DOHH2 (cell line): ENCODE data around the gene STRA6.

Experiments used
- H3F3A ChIP-seq: fragments of 200-600 bp; sonication (generic), shearing (Covaris generic); 2 replicates; pipeline ENCODE4 v1.6.0; 2016; ENCODE audit warnings: antibody characterized with exemption, mild to moderate bottlenecking; ENCODE audit not compliant: control insufficient read depth, insufficient read depth
- H3K27ac ChIP-seq: fragments of 200-600 bp; sonication (generic); 2 replicates; pipeline ENCODE4 v1.5.1; 2014; ENCODE audit warnings: low read depth, mild to moderate bottlenecking, low read length, moderate library complexity
- H3K27me3 ChIP-seq: fragments of 200-600 bp; sonication (generic); 2 replicates; pipeline ENCODE4 v1.6.1; 2014; ENCODE audit warnings: mild to moderate bottlenecking, low read length, mixed read lengths; ENCODE audit not compliant: control insufficient read depth
- H3K36me3 ChIP-seq: fragments of 200-600 bp; sonication (generic); 2 replicates; pipeline ENCODE4 v1.6.1; 2014; ENCODE audit warnings: mild to moderate bottlenecking, low read length, moderate library complexity, mixed read lengths; ENCODE audit not compliant: control insufficient read depth
- H3K4me1 ChIP-seq: fragments of 200-600 bp; sonication (generic); 2 replicates; pipeline ENCODE4 v1.6.1; 2014; ENCODE audit warnings: mild to moderate bottlenecking, low read length, mixed read lengths; ENCODE audit not compliant: control insufficient read depth
- H3K4me2 ChIP-seq: fragments of 200-600 bp; sonication (generic); 2 replicates; pipeline ENCODE4 v1.6.0; 2014; ENCODE audit warnings: mild to moderate bottlenecking, low read length, moderate library complexity
- H3K4me3 ChIP-seq: fragments of 200-600 bp; sonication (generic); 2 replicates; pipeline ENCODE4 v1.5.1; 2014; ENCODE audit warnings: mild to moderate bottlenecking, low read length, mixed read lengths
- H3K79me2 ChIP-seq: fragments of 200-600 bp; sonication (generic); 2 replicates; pipeline ENCODE4 v1.6.1; 2014; ENCODE audit warnings: mild to moderate bottlenecking, low read length, mixed read lengths; ENCODE audit not compliant: control insufficient read depth
- H3K9me2 ChIP-seq: fragments of 200-600 bp; sonication (generic); replicated peaks from 2 replicates; pipeline ENCODE4 v1.6.1; 2014; ENCODE audit warnings: mild to moderate bottlenecking, low read length, mixed read lengths; ENCODE audit not compliant: control insufficient read depth
- H3K9me3 ChIP-seq: fragments of 200-600 bp; sonication (generic); 2 replicates; pipeline ENCODE4 v1.6.1; 2014; ENCODE audit warnings: antibody characterized with exemption, low read length, mixed read lengths; ENCODE audit not compliant: control insufficient read depth, insufficient read depth
- H4K20me1 ChIP-seq: fragments of 200-600 bp; sonication (generic); 2 replicates; pipeline ENCODE4 v1.6.0; 2014; ENCODE audit warnings: low read depth, mild to moderate bottlenecking, antibody characterized with exemption, low read length, moderate library complexity; ENCODE audit not compliant: control insufficient read depth, insufficient read depth
- EZH2phosphoT487 ChIP-seq: fragments of 200-600 bp; sonication (generic); IDR thresholded peaks from 2 replicates; pipeline ENCODE4 v1.6.1; 2017; ENCODE audit warnings: borderline replicate concordance, mild to moderate bottlenecking, antibody characterized with exemption, low read length, moderate library complexity, mixed read lengths
- TF ChIP-seq, protein P1 (sequence below): fragments of 200-600 bp; sonication (generic); IDR thresholded peaks from one replicate; pipeline ENCODE4 v1.5.1; 2014; ENCODE audit warnings: antibody characterized with exemption, mild to moderate bottlenecking, low read depth, low read length; ENCODE audit not compliant: poor library complexity, severe bottlenecking

The STRA6 gene

GRCh38 chr15:74196175-74196574, 6.4 kb downstream of the STRA6 start:
- Histone ChIP-seq H3K27me3 (no peaks in the 10 kb centered on the region), H4K20me1 (no peaks in the 10 kb centered on the region), H3K9me2 (no peaks in the 10 kb centered on the region), H3K27ac (no peak overlapping the region), H3K36me3 (no peaks in the 10 kb centered on the region), H3K9me3 (no peaks in the 10 kb centered on the region), H3F3A (no peaks in the 10 kb centered on the region), H3K4me2 (no peak overlapping the region), H3K4me1 (no peaks in the 10 kb centered on the region), H3K79me2 (no peaks in the 10 kb centered on the region), H3K4me3 (no peak overlapping the region)
- TF ChIP-seq EZH2phosphoT487, result no peak
- TF ChIP-seq, protein P1, sequence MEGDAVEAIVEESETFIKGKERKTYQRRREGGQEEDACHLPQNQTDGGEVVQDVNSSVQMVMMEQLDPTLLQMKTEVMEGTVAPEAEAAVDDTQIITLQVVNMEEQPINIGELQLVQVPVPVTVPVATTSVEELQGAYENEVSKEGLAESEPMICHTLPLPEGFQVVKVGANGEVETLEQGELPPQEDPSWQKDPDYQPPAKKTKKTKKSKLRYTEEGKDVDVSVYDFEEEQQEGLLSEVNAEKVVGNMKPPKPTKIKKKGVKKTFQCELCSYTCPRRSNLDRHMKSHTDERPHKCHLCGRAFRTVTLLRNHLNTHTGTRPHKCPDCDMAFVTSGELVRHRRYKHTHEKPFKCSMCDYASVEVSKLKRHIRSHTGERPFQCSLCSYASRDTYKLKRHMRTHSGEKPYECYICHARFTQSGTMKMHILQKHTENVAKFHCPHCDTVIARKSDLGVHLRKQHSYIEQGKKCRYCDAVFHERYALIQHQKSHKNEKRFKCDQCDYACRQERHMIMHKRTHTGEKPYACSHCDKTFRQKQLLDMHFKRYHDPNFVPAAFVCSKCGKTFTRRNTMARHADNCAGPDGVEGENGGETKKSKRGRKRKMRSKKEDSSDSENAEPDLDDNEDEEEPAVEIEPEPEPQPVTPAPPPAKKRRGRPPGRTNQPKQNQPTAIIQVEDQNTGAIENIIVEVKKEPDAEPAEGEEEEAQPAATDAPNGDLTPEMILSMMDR, result no peak

DNA sequence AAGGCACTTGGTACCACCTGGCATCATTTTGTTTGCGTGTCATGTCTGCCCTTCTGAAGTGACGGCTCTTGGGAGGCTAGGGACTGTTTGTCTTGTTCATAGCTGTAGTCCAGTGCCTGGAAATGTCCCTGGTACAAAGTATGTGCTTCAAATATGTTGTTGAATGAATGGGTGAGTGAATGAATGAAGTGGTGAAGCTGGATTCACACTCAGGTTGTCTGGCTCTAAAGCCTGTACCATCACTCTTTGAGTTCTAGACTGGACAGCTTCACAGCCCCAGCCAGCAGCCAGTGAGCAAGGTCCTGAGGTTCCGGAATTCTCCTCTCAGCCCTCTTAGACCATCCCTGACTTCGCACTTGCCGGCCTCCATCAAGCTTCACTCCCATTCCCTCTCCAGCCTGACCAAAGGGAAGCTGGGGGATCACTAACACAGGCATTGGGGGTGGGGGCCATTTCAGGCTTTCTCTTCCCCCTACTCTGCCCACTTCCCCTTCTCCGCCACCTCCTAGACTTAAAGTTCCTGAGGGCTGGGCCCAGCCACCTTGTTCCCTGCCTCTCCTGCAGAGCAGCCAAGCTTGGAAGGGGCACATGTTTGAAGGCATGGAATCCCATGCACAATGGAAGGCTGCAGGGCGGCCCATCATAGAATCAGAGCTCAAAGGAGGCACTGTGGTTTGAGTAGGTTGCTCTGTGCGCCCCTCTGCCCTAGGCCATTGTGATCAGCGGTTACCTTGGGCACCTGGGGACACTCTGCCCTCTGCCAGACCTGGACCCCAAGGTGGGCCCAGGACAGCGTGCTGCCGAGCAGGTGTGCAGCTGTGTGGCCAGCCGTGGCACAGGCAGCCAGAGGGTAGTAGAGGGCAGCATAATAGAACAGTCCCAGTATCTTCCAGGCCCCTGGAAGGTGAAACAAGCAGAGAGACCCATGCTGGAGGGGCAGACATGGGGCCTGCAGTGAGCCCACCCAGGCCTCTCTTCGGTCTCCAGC, 7.7 kb downstream of the STRA6 start:
- Histone ChIP-seq H3K4me3 (no peak overlapping the region), H3K4me2 (no peak overlapping the region), H3K9me3 (no peaks in the 10 kb centered on the region), H3F3A (no peaks in the 10 kb centered on the region), H3K36me3 (no peaks in the 10 kb centered on the region), H3K9me2 (no peaks in the 10 kb centered on the region), H3K27ac (no peak overlapping the region), H3K27me3 (no peaks in the 10 kb centered on the region), H3K4me1 (no peaks in the 10 kb centered on the region), H4K20me1 (no peaks in the 10 kb centered on the region), H3K79me2 (no peaks in the 10 kb centered on the region)
- TF ChIP-seq, protein P1, result no peak
- no peak for TF ChIP-seq EZH2phosphoT487

DNA sequence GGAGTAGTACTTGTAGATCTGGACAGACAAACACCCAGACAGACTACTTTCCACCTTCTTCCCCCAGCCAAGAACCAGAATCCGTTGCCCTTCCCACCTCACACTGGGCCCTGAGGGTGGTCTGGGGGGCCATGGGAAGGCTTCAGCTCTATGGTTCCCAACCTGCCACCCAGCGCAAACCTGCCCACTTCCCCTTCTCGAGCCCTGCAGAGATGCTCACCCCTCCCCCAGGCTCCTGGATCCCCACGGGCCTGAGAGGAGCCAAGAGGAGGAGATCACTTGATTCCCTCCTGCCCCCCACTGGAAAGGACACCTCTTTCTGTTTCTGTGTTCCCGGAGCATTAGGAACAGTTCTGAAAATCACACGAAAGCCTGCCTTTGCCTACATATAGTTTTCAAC, 8.7 kb downstream of the STRA6 start:
- Histone ChIP-seq H3F3A (no peaks in the 10 kb centered on the region), H3K27ac (no peak overlapping the region), H3K4me2 (no peak overlapping the region), H3K27me3 (no peaks in the 10 kb centered on the region), H3K9me3 (no peaks in the 10 kb centered on the region), H3K9me2 (no peaks in the 10 kb centered on the region), H4K20me1 (no peaks in the 10 kb centered on the region), H3K4me1 (no peaks in the 10 kb centered on the region), H3K4me3 (no peak overlapping the region), H3K79me2 (no peaks in the 10 kb centered on the region), H3K36me3 (no peaks in the 10 kb centered on the region)
- TF ChIP-seq, protein P1, result no peak
- TF ChIP-seq EZH2phosphoT487, result no peak
